ENCODE measurements around the gene ENGASE. TPM values are rescaled to one million over a fixed set of nuclear protein-coding genes. Genes with fewer than 3 reads are reported as not detected.

The ENGASE gene
- total RNA-seq, 1 donor from 2014 or later, result 76.2 TPM

- no peak for DNase-seq (ENCODE audit: low spot score in 2 of 2, unreplicated experiment in 2 of 2)
- Mint-ChIP-seq H3K36me3 (no peaks in the 10 kb centered on the region), H3K27me3 (ENCODE audit: low read depth) (peaks cover 81% of the 10 kb centered on the region), H3K4me3 (no peak overlapping the region), H3K9me3 (no peaks in the 10 kb centered on the region), H3K4me1 (no peaks in the 10 kb centered on the region), H3K27ac (no peak overlapping the region)
- TF ChIP-seq CTCF (IDR thresholded peaks at IDR 0.05; ENCODE audit: unreplicated experiment), result no peak
These were observed 33.7 kb downstream of the ENGASE start for GRCh38 chr17:79108232-79108850.

GRCh38 chr17:79108870-79109269 is 34.2 kb downstream of the ENGASE start:
- Mint-ChIP-seq H3K27ac (no peak overlapping the region), H3K4me1 (peaks cover 3% of the 10 kb centered on the region), H3K36me3 (no peaks in the 10 kb centered on the region), H3K9me3 (no peaks in the 10 kb centered on the region), H3K27me3 (ENCODE audit: low read depth) (peaks cover 85% of the 10 kb centered on the region), H3K4me3 (no peak overlapping the region)
- no peak for DNase-seq (ENCODE audit: low spot score in 2 of 2, unreplicated experiment in 2 of 2)
- TF ChIP-seq CTCF (IDR thresholded peaks at IDR 0.05; ENCODE audit: unreplicated experiment), result no peak

- Mint-ChIP-seq H3K36me3 (no peaks in the 10 kb centered on the region), H3K9me3 (no peaks in the 10 kb centered on the region), H3K27ac (no peak overlapping the region), H3K27me3 (ENCODE audit: low read depth) (peaks cover 82% of the 10 kb centered on the region), H3K4me3 (no peak overlapping the region), H3K4me1 (peaks cover 8% of the 10 kb centered on the region)
- no peak for DNase-seq (ENCODE audit: low spot score in 2 of 2, unreplicated experiment in 2 of 2)
- no peak for TF ChIP-seq CTCF (IDR thresholded peaks at IDR 0.05; ENCODE audit: unreplicated experiment)
These were observed 35.0 kb downstream of the ENGASE start for GRCh38 chr17:79109584-79109983.

- no peak overlapping the region for H3K27ac Mint-ChIP-seq
- no peak for TF ChIP-seq CTCF (IDR thresholded peaks at IDR 0.05; ENCODE audit: unreplicated experiment)
- no peaks in the 10 kb centered on the region for H3K36me3 Mint-ChIP-seq
- peaks cover 77% of the 10 kb centered on the region for H3K27me3 Mint-ChIP-seq (ENCODE audit: low read depth)
- H3K4me3 Mint-ChIP-seq, result no peak overlapping the region
- H3K9me3 Mint-ChIP-seq, result no peaks in the 10 kb centered on the region
- DNase-seq (ENCODE audit: low spot score in 2 of 2, unreplicated experiment in 2 of 2), result no peak
- peaks cover 10% of the 10 kb centered on the region for H3K4me1 Mint-ChIP-seq
These were observed 36.5 kb downstream of the ENGASE start for GRCh38 chr17:79111097-79111496.

- no peak for DNase-seq (ENCODE audit: low spot score in 2 of 2, unreplicated experiment in 2 of 2)
- no peaks in the 10 kb centered on the region for H3K9me3 Mint-ChIP-seq
- peaks cover 79% of the 10 kb centered on the region for H3K27me3 Mint-ChIP-seq (ENCODE audit: low read depth)
- H3K27ac Mint-ChIP-seq, result no peak overlapping the region
- peaks cover 10% of the 10 kb centered on the region for H3K4me1 Mint-ChIP-seq
- H3K36me3 Mint-ChIP-seq, result no peaks in the 10 kb centered on the region
- TF ChIP-seq CTCF (IDR thresholded peaks at IDR 0.05; ENCODE audit: unreplicated experiment), result no peak
- no peak overlapping the region for H3K4me3 Mint-ChIP-seq
These were observed 37.8 kb downstream of the ENGASE start for GRCh38 chr17:79112471-79112870.
